ENCODE results near the gene RAB31.
A peak's percentile ranks its signal among the peaks of the same experiment; 100 is the strongest.

The RAB31 gene

GRCh38 chr18:9827793-9828505 is 119.8 kb downstream of the RAB31 start:
- DNase-seq (ENCODE audit: low read depth, low spot score), result no peak
- Histone ChIP-seq H3K27ac (ENCODE audit: low read length) (no peak overlapping the region), H3K4me3 (ENCODE audit: low read length) (no peak overlapping the region), H3K9me3 (ENCODE audit: control insufficient read depth, insufficient read depth, low read length) (no peaks in the 10 kb centered on the region), H3K36me3 (ENCODE audit: control insufficient read depth, insufficient read depth, low read length) (no peaks in the 10 kb centered on the region), H3K4me1 (ENCODE audit: control insufficient read depth, insufficient read depth, low read length) (no peaks in the 10 kb centered on the region), H3K27me3 (ENCODE audit: control insufficient read depth, insufficient read depth, low read length) (no peaks in the 10 kb centered on the region)
- WGBS (ENCODE audit: insufficient coverage, insufficient read length), result no CpG with 5 or more reads among the region's 14 CpGs

GRCh38 chr18:9828506-9829396 is 120.7 kb downstream of the RAB31 start:
- DNase-seq (ENCODE audit: low read depth, low spot score), result no peak
- no CpG with 5 or more reads among the region's 15 CpGs for WGBS (ENCODE audit: insufficient coverage, insufficient read length)
- H3K4me1 ChIP-seq (ENCODE audit: control insufficient read depth, insufficient read depth, low read length), result no peaks in the 10 kb centered on the region
- no peak overlapping the region for H3K27ac ChIP-seq (ENCODE audit: low read length)
- no peaks in the 10 kb centered on the region for H3K27me3 ChIP-seq (ENCODE audit: control insufficient read depth, insufficient read depth, low read length)
- no peaks in the 10 kb centered on the region for H3K36me3 ChIP-seq (ENCODE audit: control insufficient read depth, insufficient read depth, low read length)
- no peaks in the 10 kb centered on the region for H3K9me3 ChIP-seq (ENCODE audit: control insufficient read depth, insufficient read depth, low read length)
- no peak overlapping the region for H3K4me3 ChIP-seq (ENCODE audit: low read length)

DNA sequence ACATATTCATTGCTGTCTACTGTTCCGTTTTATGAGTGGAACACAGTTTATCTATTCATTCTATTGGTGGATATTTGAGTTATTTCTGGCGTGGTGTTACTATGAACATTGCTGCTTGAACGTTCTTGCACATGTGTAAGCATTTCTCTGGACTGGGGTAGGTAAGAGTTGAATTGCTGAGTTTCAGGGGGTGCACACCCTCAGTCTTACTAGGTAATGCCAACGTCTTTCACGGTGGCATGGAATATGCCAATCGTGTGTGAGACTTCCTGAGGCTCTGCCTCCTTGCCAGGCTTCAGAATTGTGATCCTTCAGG is 121.3 kb downstream of the RAB31 start:
- H3K27me3 ChIP-seq (ENCODE audit: control insufficient read depth, insufficient read depth, low read length), result no peaks in the 10 kb centered on the region
- DNase-seq (ENCODE audit: low read depth, low spot score), result no peak
- H3K36me3 ChIP-seq (ENCODE audit: control insufficient read depth, insufficient read depth, low read length), result no peaks in the 10 kb centered on the region
- no CpG with 5 or more reads among the region's 6 CpGs for WGBS (ENCODE audit: insufficient coverage, insufficient read length)
- H3K27ac ChIP-seq (ENCODE audit: low read length), result no peak overlapping the region
- H3K4me3 ChIP-seq (ENCODE audit: low read length), result no peak overlapping the region
- H3K4me1 ChIP-seq (ENCODE audit: control insufficient read depth, insufficient read depth, low read length), result no peaks in the 10 kb centered on the region
- H3K9me3 ChIP-seq (ENCODE audit: control insufficient read depth, insufficient read depth, low read length), result no peaks in the 10 kb centered on the region

GRCh38 chr18:9831036-9831722 is 123.1 kb downstream of the RAB31 start:
- no peaks in the 10 kb centered on the region for H3K4me1 ChIP-seq (ENCODE audit: control insufficient read depth, insufficient read depth, low read length)
- WGBS (ENCODE audit: insufficient coverage, insufficient read length), result no CpG with 5 or more reads among the region's 13 CpGs

GRCh38 chr18:9831723-9832199 is 123.7 kb downstream of the RAB31 start:
- WGBS (ENCODE audit: insufficient coverage, insufficient read length), result no CpG with 5 or more reads among the region's 12 CpGs
- Histone ChIP-seq H3K27me3 (ENCODE audit: control insufficient read depth, insufficient read depth, low read length) (no peaks in the 10 kb centered on the region), H3K4me3 (ENCODE audit: low read length) (no peak overlapping the region), H3K36me3 (ENCODE audit: control insufficient read depth, insufficient read depth, low read length) (no peaks in the 10 kb centered on the region), H3K27ac (ENCODE audit: low read length) (no peak overlapping the region), H3K9me3 (ENCODE audit: control insufficient read depth, insufficient read depth, low read length) (no peaks in the 10 kb centered on the region), H3K4me1 (ENCODE audit: control insufficient read depth, insufficient read depth, low read length) (peaks cover 2% of the 10 kb centered on the region; the same call in 1 of the 2 replicates)
- DNase-seq (ENCODE audit: low read depth, low spot score), result no peak

More at GRCh38 chr18:9831036-9831722, 123.1 kb downstream of the RAB31 start:
- Histone ChIP-seq H3K4me3 (ENCODE audit: low read length) (no peak overlapping the region), H3K27ac (ENCODE audit: low read length) (no peak overlapping the region), H3K9me3 (ENCODE audit: control insufficient read depth, insufficient read depth, low read length) (no peaks in the 10 kb centered on the region), H3K36me3 (ENCODE audit: control insufficient read depth, insufficient read depth, low read length) (no peaks in the 10 kb centered on the region), H3K27me3 (ENCODE audit: control insufficient read depth, insufficient read depth, low read length) (no peaks in the 10 kb centered on the region)
- DNase-seq (ENCODE audit: low read depth, low spot score), result no peak

DNA sequence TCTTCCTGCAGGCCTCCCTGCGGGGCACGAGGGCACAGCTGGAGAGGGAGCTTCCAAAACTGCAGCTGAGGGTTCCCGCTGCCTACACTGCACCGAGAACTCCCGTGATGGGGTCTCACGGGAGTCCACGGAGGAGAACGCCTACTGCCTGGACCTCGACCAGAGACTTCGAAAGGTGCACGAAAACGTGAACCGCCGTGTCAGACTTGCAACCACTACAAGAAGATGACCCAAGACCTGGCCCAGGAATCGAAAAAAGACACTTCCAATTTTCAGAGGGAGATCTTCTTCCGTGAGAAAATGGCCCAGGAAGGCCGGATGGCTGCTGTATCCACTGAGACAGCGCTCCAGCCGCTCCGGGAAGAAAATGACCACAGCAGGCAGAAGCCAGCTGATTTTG is 124.8 kb downstream of the RAB31 start:
- Histone ChIP-seq H3K27me3 (ENCODE audit: control insufficient read depth, insufficient read depth, low read length) (no peaks in the 10 kb centered on the region), H3K4me3 (ENCODE audit: low read length) (no peak overlapping the region)
- WGBS (ENCODE audit: insufficient coverage, insufficient read length), result no CpG with 5 or more reads among the region's 20 CpGs

GRCh38 chr18:9834551-9834950 is 126.5 kb downstream of the RAB31 start:
- Histone ChIP-seq H3K4me1 (ENCODE audit: control insufficient read depth, insufficient read depth, low read length) (peaks cover 9% of the 10 kb centered on the region; the same call in 1 of the 2 replicates), H3K36me3 (ENCODE audit: control insufficient read depth, insufficient read depth, low read length) (no peaks in the 10 kb centered on the region), H3K4me3 (ENCODE audit: low read length) (no peak overlapping the region), H3K27ac (ENCODE audit: low read length) (no peak overlapping the region), H3K27me3 (ENCODE audit: control insufficient read depth, insufficient read depth, low read length) (no peaks in the 10 kb centered on the region), H3K9me3 (ENCODE audit: control insufficient read depth, insufficient read depth, low read length) (no peaks in the 10 kb centered on the region)
- WGBS (ENCODE audit: insufficient coverage, insufficient read length), result no CpG with 5 or more reads among the region's 2 CpGs
- DNase-seq (ENCODE audit: low read depth, low spot score), result no peak

More for the DNA sequence above, 124.8 kb downstream of the RAB31 start:
- Histone ChIP-seq H3K36me3 (ENCODE audit: control insufficient read depth, insufficient read depth, low read length) (no peaks in the 10 kb centered on the region), H3K9me3 (ENCODE audit: control insufficient read depth, insufficient read depth, low read length) (no peaks in the 10 kb centered on the region), H3K27ac (ENCODE audit: low read length) (no peak overlapping the region), H3K4me1 (ENCODE audit: control insufficient read depth, insufficient read depth, low read length) (peaks cover 2% of the 10 kb centered on the region; the same call in 1 of the 2 replicates)
- no peak for DNase-seq (ENCODE audit: low read depth, low spot score)

- no peaks in the 10 kb centered on the region for H3K36me3 ChIP-seq (ENCODE audit: control insufficient read depth, insufficient read depth, low read length)
- no peaks in the 10 kb centered on the region for H3K9me3 ChIP-seq (ENCODE audit: control insufficient read depth, insufficient read depth, low read length)
- no peak overlapping the region for H3K4me3 ChIP-seq (ENCODE audit: low read length)
- no peaks in the 10 kb centered on the region for H3K27me3 ChIP-seq (ENCODE audit: control insufficient read depth, insufficient read depth, low read length)
- no CpG with 5 or more reads among the region's 11 CpGs for WGBS (ENCODE audit: insufficient coverage, insufficient read length)
- H3K4me1 ChIP-seq (ENCODE audit: control insufficient read depth, insufficient read depth, low read length), result peaks cover 10% of the 10 kb centered on the region; the same call in 1 of the 2 replicates
- no peak overlapping the region for H3K27ac ChIP-seq (ENCODE audit: low read length)
- peak; percentile 39 for DNase-seq (ENCODE audit: low read depth, low spot score)
Observed at GRCh38 chr18:9835113-9835755, 127.1 kb downstream of the RAB31 start.

DNA sequence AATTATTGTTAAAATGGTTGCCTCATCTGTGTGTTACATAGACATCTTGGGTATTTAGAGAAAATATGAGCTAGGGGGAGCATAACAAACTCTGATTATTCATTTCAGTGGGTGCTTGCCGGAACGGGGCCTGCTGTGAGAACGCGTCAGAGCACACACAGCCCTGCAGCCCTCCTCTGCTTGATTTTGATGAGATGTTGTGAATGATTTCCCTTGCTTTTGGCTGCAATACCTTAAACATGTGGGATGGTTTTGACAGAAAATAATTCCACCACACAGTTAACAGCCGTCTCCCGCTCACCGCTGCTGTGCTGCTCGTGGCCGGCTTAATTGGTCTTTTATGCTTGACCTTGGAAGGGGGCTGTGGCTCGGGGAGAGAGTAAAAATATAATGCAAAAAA is 127.7 kb downstream of the RAB31 start:
- no peaks in the 10 kb centered on the region for H3K36me3 ChIP-seq (ENCODE audit: control insufficient read depth, insufficient read depth, low read length)
- H3K9me3 ChIP-seq (ENCODE audit: control insufficient read depth, insufficient read depth, low read length), result no peaks in the 10 kb centered on the region
- no peaks in the 10 kb centered on the region for H3K27me3 ChIP-seq (ENCODE audit: control insufficient read depth, insufficient read depth, low read length)
- no peak overlapping the region for H3K4me3 ChIP-seq (ENCODE audit: low read length)
- DNase-seq (ENCODE audit: low read depth, low spot score), result no peak
- no CpG with 5 or more reads among the region's 10 CpGs for WGBS (ENCODE audit: insufficient coverage, insufficient read length)
- H3K4me1 ChIP-seq (ENCODE audit: control insufficient read depth, insufficient read depth, low read length), result peaks cover 10% of the 10 kb centered on the region; the same call in 1 of the 2 replicates
- no peak overlapping the region for H3K27ac ChIP-seq (ENCODE audit: low read length)

All from iPS DF 6.9 (cell line).